ENCODE measurements around the gene CDC42. TPM values are rescaled to one million over a fixed set of nuclear protein-coding genes. Genes with fewer than 3 reads are reported as not detected.

The CDC42 gene
- polyA plus RNA-seq, 1 donor from 2014 or later, result 913 TPM

DNA sequence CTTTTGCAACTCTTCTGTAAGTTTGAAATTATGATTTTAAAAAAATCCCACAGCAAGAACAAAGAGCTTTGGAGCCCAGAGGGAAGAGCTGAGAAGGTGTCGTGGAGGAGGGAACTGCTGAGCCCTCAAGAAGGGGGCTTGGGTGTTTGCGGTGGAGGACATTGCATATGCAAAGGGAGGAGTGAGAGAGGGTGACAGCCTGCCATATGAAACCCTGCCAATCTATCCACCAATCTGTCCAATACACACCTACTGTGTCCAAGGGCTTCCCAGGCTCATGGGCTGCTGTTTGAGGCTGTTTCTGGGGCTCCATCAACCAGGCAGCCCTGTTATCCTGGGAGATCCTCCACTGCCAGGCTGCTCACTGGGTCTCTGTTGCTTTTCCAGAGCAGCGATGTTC, 75.2 kb downstream of the CDC42 start:
- Histone ChIP-seq H4K20me1 (ENCODE audit: insufficient read depth) (no peaks in the 10 kb centered on the region), H3K4me2 (ENCODE audit: low read length) (no peak overlapping the region), H3K4me3 (ENCODE audit: low read length) (no peak overlapping the region), H3F3A (ENCODE audit: insufficient read depth, low read length, poor library complexity, severe bottlenecking) (no peaks in the 10 kb centered on the region), H3K9me3 (ENCODE audit: low read length) (no peaks in the 10 kb centered on the region), H3K9me2 (ENCODE audit: insufficient read depth, low read length) (no peaks in the 10 kb centered on the region), H3K79me2 (replicated peaks; ENCODE audit: insufficient read depth, low read length) (no peaks in the 10 kb centered on the region), H2AFZ (ENCODE audit: low read depth, low read length) (no peak overlapping the region), H3K27ac (ENCODE audit: low read length) (no peak overlapping the region), H3K9ac (ENCODE audit: low read length) (no peak overlapping the region), H3K36me3 (ENCODE audit: insufficient read depth, low read length) (no peaks in the 10 kb centered on the region), H3K27me3 (ENCODE audit: insufficient read depth, low read depth, low read length) (no peaks in the 10 kb centered on the region)
- TF ChIP-seq MXI1 (conservative IDR thresholded peaks at IDR 0.05; ENCODE audit: poor library complexity, severe bottlenecking) (no peak), EZH2 (IDR thresholded peaks at IDR 0.05; ENCODE audit: borderline replicate concordance, insufficient read depth, low read length, poor library complexity, severe bottlenecking) (no peak), POLR2AphosphoS5 (IDR thresholded peaks at IDR 0.05) (no peak), REST (IDR thresholded peaks at IDR 0.05; ENCODE audit: borderline replicate concordance) (no peak), RAD21 (conservative IDR thresholded peaks at IDR 0.05) (no peak), TAF1 (IDR thresholded peaks at IDR 0.05; ENCODE audit: low read depth) (no peak), EP300 (conservative IDR thresholded peaks at IDR 0.05; ENCODE audit: poor library complexity, severe bottlenecking) (no peak), SMC3 (conservative IDR thresholded peaks at IDR 0.05; ENCODE audit: poor library complexity) (no peak)
- TF ChIP-seq, protein P1, sequence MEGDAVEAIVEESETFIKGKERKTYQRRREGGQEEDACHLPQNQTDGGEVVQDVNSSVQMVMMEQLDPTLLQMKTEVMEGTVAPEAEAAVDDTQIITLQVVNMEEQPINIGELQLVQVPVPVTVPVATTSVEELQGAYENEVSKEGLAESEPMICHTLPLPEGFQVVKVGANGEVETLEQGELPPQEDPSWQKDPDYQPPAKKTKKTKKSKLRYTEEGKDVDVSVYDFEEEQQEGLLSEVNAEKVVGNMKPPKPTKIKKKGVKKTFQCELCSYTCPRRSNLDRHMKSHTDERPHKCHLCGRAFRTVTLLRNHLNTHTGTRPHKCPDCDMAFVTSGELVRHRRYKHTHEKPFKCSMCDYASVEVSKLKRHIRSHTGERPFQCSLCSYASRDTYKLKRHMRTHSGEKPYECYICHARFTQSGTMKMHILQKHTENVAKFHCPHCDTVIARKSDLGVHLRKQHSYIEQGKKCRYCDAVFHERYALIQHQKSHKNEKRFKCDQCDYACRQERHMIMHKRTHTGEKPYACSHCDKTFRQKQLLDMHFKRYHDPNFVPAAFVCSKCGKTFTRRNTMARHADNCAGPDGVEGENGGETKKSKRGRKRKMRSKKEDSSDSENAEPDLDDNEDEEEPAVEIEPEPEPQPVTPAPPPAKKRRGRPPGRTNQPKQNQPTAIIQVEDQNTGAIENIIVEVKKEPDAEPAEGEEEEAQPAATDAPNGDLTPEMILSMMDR (IDR thresholded peaks at IDR 0.05; ENCODE audit: poor library complexity, severe bottlenecking), result no peak

DNA sequence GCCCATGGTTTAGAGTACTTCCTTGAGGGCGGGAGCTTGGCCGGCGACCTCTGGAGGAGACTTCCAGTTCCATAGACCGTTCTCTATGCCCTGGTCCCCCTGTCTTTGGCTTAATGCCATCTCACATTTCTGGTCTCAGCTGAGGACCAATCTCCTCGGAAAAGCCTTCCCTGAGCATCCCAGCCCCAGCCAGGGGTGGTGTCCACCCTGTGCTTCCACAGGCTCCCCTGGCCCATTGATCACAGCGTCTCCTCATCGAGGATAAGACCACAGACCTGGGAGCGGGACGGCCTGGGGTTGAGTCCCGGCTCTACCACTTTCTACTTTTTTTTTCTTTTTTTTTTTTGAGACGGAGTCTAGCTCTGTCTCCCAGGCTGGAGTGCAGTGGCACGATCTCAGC, 75.9 kb downstream of the CDC42 start:
- H3K4me3 ChIP-seq (ENCODE audit: low read length), result no peak overlapping the region
- no peak overlapping the region for H3K4me2 ChIP-seq (ENCODE audit: low read length)
- no peaks in the 10 kb centered on the region for H3K36me3 ChIP-seq (ENCODE audit: insufficient read depth, low read length)
- no peaks in the 10 kb centered on the region for H3K9me3 ChIP-seq (ENCODE audit: low read length)
- no peaks in the 10 kb centered on the region for H3K9me2 ChIP-seq (ENCODE audit: insufficient read depth, low read length)
- no peaks in the 10 kb centered on the region for H4K20me1 ChIP-seq (ENCODE audit: insufficient read depth)
- H3K9ac ChIP-seq (ENCODE audit: low read length), result no peak overlapping the region
- no peaks in the 10 kb centered on the region for H3F3A ChIP-seq (ENCODE audit: insufficient read depth, low read length, poor library complexity, severe bottlenecking)
- H3K27ac ChIP-seq (ENCODE audit: low read length), result no peak overlapping the region
- H3K79me2 ChIP-seq (replicated peaks; ENCODE audit: insufficient read depth, low read length), result no peaks in the 10 kb centered on the region
- no peaks in the 10 kb centered on the region for H3K27me3 ChIP-seq (ENCODE audit: insufficient read depth, low read depth, low read length)
- TF ChIP-seq MXI1 (conservative IDR thresholded peaks at IDR 0.05; ENCODE audit: poor library complexity, severe bottlenecking) (no peak), EP300 (conservative IDR thresholded peaks at IDR 0.05; ENCODE audit: poor library complexity, severe bottlenecking) (no peak), POLR2AphosphoS5 (IDR thresholded peaks at IDR 0.05) (no peak)
- TF ChIP-seq, protein P1 (IDR thresholded peaks at IDR 0.05; ENCODE audit: poor library complexity, severe bottlenecking), result no peak
- no peak overlapping the region for H2AFZ ChIP-seq (ENCODE audit: low read depth, low read length)

Measured in neural cell (in vitro differentiated cells).